HTERT RPE-1 (cell line): ENCODE results near the gene PMF1.

Experiments used
- in situ Hi-C: fragments of 300-500 bp; cut with MboI; formaldehyde crosslinking; loops from 4 replicates; pipeline ENCODE4 v1.14.3; 2020; ENCODE audit warnings: low sequenced_read_pairs

PMF1 gene

DNA sequence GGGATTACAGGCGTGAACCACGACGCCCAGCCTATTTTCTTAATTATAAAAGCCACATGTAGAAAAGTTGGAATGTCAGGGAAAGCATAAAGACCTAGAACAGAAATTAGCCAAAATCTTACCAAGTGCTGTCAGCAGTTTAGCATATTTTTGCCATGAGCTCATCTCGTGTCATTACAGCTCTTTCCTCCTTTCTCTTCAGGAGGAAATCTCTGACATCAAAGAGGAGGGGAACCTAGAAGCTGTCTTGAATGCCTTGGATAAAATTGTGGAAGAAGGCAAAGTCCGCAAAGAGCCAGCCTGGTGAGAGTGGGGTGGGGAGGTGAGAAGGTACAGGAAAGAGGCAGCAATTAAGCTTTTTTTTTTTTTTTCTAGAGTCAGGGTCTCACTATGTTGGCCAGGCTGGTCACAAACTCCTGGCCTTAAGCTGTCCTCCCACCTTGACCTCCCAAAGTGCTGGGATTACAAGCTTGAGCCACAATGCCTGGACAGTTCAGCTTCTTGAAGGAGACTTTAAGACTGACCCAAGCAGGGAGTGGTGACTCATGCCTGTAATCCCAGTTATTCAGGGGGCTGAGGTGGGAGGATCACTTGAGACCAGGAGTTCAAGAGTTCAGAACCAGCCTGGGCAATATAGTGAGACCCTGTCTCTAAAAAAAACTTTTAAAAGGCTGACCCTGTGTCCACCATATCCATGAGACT, 20.8 kb downstream of the PMF1 start:
- in situ Hi-C loops = no loop called here

DNA sequence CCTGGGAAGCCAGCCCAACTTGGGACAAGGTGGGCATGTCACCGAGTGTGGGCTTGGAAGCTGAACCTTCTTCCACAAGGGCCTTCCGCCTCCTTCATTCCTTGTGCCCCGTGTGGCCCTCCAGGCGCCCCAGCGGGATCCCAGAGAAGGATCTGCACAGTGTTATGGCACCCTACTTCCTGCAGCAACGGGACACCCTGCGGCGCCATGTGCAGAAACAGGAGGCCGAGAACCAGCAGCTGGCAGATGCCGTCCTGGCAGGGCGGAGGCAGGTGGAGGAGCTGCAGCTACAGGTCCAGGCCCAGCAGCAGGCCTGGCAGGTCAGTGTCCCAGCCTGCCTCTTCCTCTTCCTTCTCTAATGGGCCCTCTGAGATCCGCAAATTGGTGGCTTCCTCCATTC, 23.4 kb downstream of the PMF1 start:
- in situ Hi-C loops = no loop called here

DNA sequence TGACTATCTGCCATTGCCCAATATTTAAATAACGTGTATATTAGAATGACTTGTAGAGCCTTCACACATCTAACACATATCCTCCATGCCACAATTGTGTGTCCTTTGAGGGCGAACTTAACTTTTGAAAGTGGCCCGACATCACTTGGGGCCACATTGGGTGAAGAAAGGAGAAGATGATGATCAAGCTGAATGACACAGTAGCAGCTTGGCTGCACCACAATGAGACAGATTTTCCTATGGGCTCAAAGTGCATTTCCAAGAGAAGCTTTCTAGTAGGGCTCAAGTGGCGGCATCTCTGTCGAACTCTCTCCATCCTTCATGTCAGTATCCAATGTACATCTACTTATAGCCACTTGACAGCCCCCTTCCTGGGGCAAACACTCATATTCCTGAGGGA, 25.4 kb downstream of the PMF1 start:
- in situ Hi-C loops = no loop called here

DNA sequence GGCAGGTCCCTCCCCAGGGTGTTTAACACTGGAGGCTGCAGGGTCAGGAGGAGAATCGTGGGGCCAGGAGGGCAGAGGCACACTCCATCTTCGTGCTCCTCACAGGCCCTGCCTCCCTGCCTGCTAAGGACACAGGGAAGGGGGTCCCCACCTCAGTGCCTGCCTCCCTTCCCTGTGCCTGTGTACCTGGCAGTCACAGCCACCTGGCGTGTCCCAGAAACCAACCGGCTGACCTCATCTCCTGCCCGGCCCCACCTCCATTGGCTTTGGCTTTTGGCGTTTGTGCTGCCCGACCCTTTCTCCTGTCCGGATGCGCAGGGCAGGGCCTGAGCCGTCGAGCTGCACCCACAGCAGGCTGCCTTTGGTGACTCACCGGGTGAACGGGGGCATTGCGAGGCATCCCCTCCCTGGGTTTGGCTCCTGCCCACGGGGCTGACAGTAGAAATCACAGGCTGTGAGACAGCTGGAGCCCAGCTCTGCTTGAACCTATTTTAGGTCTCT, 28.6 kb downstream of the PMF1 start:
- in situ Hi-C loops = no loop called here

DNA sequence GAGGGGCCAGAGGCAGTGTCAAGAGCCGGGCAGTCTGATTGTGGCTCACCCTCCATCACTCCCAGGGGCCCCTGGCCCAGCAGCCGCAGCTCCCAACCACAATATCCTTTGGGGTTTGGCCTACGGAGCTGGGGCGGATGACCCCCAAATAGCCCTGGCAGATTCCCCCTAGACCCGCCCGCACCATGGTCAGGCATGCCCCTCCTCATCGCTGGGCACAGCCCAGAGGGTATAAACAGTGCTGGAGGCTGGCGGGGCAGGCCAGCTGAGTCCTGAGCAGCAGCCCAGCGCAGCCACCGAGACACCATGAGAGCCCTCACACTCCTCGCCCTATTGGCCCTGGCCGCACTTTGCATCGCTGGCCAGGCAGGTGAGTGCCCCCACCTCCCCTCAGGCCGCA, 29.1 kb downstream of the PMF1 start, which contains the start of gene BGLAP:
TSS of gene BGLAP (plus strand) at position 259 of the 400 bp plus-strand sequence. CDS start at position 307, 48 bp downstream.
- in situ Hi-C loops = no loop called here

DNA sequence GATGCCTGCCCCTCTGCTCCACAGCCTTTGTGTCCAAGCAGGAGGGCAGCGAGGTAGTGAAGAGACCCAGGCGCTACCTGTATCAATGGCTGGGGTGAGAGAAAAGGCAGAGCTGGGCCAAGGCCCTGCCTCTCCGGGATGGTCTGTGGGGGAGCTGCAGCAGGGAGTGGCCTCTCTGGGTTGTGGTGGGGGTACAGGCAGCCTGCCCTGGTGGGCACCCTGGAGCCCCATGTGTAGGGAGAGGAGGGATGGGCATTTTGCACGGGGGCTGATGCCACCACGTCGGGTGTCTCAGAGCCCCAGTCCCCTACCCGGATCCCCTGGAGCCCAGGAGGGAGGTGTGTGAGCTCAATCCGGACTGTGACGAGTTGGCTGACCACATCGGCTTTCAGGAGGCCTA, 29.9 kb downstream of the PMF1 start:
- in situ Hi-C loops = no loop called here

DNA sequence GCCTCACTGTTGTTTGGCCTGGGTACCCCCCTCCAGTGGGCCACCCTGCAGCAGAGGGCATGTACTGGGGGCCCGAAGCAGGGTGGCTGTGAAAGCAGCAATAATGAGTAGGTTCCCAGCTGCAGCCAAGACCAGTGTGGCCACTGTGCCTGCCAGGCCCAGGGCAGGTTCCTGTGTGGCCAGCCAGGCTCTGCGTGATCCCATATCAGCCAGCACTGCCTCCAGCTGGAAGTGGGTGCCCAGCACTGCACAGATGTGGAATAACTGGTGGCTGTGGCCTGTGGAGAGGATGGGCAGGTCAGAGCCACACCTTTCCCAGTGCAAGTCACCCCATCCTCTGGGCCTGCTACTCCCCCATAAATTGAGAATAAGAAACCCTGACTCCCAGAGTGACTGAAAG, 31.3 kb downstream of the PMF1 start:
- in situ Hi-C loops = no loop called here

DNA sequence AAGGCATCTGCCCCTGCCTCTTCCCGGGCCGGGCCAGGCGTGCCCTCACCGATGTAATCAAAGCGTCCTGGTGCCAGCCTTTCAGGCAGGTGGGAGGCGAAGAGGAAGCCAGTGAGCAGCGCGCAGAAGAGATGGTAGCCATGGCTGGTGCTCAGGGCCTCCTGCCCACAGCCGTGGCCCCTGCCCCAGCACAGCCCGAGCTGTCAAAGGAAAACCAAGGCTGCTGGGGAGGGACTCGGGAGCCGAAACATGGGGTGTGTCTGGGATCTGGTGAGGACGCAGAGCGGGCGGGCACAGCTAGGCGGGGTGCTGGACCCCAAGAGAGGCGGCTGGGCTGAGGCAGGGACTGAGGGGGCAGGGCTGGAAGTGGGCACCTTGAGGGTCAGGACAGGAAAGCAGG, 31.9 kb downstream of the PMF1 start:
- in situ Hi-C loops = no loop called here

DNA sequence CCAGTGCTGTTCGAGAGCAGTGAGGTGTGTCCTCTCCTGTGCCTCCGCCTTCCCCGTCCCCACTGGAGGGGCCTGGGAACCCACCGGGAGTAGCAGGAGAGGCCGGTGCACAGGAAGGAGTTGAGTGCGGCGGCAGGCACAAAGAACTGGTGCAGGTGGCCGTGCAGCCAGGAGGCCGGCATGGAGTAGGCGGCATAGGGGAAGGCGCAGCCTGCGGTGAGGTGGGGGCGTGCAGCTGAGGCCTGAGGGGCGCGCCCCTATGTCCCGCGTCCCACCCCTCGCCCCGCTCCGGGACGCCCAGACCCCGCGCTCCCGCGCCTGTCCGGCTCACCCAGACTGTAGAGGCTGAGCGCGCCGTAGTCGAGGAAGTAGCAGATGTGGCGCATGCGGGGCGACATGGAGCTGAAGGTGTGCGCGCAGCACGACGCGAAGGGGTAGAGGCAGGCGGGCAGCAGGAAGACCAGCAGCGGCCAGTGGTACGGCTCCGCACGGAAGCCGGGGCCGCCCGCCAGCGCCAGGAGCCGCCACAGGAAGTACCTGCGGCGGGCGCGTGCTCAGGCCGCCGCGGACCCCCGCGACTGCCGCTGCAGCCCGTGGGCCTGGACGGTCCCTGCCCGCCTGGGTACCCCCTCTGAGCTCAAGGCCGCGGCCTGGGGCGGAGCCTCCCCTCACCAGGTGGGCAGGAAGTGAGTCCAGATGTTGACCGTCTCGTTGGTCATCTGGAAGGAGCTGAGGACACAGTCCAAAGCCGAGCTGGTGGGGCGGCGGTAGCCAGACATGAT, 32.8 kb downstream of the PMF1 start:
- in situ Hi-C loops = no loop called here

DNA sequence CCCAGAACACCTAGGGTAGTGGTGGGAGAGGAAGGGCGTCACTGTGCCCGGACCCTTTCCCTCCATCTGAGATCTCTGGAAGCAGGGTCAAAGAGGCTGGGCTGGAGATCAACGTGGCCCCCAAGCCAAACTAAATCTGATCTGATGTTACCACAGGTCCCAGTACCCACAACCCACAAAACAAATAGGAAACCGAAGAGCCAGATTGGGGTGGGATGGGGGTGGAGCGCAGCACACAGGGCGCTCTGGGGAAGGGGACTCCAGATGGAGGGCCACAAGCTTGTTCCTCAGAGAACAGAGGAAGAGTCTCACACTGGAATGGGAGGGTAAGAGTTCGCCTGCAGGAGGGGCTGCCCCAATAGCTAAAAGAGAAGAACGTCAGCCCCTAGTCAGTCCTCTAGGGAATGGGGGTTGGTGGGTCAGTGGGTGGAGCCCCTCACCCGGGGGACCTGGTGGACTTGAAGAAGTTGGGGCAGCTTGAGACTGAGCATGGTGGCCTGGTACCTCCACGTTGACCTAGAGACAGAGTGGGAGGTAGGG, 33.5 kb downstream of the PMF1 start:
- in situ Hi-C loops = no loop called here

DNA sequence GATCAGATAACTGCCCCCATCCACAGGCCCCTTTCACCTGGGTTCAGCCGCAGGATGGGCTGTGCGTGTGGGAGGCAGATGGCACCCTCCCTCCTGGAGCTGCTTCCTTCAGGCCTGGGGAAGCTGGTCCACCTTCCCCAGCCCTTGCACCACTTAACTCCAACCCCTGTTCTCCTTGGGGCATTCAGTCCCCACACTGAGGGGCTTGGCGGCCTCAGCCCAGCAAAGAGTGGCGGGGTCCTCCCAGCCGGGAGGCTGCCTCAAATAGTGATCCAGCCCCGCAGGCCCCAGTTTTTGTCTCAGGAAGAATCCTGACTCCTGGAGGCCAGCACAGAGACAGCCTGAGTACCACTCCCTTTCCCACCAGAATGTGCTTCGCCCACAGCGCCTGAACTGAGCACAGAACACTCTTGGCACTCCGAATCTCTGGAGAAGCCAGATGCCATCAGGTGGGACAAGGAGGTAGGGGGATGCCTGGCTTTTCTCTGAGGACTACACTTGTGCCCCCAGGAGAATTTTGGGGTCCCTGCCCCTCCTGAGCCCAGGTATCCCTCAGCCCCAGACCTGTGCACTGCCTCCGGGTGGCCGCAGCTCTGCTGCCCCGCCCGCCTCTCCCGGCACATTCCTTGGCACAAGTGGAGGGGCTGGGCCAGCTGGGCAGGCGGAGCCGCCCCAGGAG, 34.1 kb downstream of the PMF1 start:
- in situ Hi-C loops = no loop called here

DNA sequence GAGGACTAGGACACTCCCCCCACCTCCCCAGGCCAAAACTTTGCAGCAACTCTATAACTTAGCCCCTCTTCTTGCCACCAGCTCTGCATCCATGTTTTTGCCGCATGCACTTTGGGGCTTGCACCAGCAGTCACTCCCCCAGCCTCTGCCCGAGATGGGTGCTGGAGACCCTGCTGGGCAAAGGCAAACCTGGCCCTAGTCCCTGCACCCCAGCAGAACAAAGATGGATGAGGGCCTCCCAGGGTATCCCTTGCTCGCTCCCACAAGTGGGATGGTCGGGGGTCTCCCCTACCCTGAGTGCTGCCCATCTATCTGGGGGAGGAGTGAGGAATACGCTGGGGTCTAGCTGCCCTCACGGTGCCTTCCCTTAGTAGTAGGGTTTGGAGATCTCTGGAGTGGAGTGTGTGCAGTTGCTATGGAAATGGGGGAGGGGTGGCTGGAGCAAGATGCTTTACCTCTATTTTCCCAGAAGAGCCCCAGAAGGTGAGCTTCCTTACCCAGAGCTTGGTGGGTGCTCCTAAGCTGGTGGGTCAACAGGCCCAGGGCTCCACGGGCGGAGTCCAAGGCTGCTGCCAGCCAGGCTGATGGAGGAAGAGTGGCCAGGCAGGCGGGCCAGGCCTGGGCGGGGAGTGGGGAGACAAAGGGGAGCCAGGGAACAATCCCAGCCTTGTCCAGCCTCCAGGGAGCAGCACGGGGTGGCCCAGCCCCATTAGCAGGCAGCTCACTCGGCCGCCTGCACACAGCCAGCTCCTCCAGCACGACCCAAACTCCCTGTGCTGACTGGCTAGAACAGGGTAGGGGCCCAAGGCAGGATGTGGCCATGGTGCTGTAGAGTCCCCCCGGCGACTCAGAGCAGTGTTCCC, 34.9 kb downstream of the PMF1 start, which contains the start of gene PAQR6:
TSS of gene PAQR6 (minus strand) at position 597 of the 863 bp plus-strand sequence. CDS start 1,325 bp downstream, outside the sequence.
- in situ Hi-C loops = no loop called here

DNA sequence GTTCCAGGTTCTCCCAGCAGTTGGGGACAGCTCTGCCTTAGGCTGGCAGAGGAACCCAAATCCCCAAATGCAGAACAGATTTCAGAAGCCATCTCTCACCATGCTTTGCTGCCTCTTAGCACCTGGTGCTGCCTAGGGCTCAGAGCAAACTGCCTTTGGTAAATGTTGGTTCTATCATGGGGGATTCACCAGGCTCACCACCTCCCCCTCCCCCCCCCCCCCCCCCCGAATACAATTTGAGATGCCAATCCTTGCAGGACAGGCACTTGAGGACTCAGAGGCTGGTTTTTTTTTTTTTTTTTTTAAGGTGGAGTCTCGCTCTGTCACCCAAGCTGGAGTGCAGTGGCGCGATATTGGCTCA, 35.5 kb downstream of the PMF1 start:
- in situ Hi-C loops = no loop called here

DNA sequence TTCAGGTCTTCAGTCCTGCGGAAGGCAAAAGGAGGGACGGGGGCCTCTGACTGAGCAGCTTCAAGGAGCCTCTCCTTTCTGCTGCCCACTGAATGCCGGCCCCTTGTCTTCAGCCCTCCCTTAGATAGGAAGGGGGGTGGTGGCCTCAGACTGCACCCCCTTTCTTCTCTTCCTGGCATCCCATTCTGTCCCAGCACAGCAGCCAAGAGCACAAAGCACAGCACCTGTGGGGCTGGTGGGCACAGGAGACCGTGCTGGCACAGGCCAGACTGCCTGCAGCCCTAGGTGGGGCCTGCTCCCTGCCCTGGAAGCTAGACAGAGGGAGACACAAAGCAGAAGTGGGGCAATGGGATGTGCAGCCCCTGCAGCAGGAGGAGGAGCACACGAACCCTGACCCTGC, 36.8 kb downstream of the PMF1 start:
- in situ Hi-C loops = no loop called here

DNA sequence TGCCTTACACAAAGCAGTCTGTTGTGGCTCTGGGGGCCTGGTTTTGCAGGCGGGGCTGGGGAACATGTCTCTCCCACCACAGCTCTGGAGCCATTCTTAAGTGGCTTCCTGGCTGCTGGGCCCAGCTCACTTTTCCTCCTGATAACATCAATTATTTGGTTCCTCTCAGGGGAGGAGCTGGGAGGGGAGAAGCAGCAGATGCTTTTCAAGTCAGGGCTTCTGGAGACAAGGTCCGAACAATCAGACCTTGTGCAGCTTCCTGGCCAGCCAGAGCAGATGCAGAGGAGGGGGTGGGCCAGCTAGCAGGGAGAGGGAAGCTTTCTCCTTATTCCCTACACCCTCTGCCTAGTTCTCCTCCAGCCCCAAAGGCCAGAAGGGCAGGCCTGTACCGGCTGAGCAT, 38.7 kb downstream of the PMF1 start:
- in situ Hi-C loops = no loop called here

DNA sequence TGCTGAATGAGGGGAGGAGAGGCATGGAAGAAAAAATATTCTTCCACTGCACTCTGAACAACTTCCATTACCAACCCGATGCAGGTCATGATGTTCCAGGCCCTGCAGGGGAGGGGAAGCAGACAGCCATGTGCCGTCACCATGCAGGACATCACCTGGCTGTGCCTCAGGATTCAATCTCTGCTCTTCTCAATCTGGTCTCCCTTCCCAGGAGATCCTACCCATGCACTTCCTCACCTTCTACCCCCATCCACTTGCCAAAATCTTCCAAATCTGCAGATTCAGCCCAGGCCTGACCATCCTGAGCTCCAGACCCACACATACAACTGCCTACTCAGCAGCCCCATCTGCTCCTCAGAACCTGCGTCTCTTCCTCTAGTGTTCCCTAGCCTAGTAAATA, 40.8 kb downstream of the PMF1 start:
- in situ Hi-C loops = no loop called here

DNA sequence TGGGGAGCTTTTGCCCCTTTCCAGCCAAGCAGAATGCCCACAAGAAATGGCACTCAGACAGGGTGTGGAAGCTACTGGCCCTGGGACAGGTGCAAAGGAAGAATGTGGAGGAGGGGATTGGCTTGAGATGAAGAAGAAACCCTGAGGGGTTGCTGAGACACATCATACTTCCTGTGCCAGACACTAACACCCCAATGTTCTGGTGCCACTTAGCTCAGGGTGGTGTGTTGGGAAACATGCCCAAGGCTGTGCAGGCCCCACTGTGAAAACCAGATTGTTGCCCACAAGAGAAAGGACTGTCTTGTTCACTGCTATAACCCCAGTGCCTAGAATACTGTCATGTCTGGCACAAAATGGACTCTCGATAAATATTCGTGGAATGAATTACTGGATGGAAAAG, 44.9 kb downstream of the PMF1 start:
- in situ Hi-C loops = no loop called here

DNA sequence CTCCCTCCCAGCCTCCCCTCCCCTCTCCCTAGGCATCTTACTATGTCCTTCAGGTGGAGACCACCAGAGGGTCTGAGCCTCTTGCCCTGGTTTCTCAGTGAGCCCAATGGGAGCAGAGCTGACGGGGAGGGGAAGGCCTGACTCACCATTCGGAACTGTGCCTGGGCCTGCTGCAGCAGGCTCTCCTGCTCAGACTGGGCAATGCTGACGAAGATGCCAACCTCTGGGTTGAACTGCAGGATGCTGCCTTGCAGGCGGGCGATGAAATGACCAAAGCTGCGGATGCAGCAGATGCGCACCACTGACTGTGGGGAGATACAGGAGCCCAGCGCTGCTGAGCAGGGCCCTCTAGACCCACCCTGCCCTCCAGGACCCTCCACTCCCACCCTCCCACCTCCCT, 46.1 kb downstream of the PMF1 start:
- in situ Hi-C loops = no loop called here

DNA sequence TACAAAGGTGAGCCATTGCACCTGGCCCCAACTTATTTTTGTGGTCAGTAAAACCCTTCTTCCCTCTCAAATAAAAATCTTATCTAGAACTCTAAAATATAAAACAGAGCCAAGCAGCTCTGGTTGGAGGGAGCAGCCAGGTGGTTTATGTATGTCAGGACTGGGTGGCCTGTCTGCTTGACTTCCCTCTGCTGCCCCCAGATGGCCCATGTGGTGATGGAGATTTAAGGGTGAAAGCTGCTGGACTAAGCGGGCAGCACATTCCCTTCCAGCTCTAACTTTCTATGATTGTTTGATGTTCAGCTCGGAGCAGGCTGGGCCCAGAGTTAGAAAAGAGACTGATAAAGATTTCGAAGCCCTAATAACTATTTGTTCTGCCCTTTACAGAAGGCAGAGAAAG, 47.0 kb downstream of the PMF1 start:
- in situ Hi-C loops = no loop called here

DNA sequence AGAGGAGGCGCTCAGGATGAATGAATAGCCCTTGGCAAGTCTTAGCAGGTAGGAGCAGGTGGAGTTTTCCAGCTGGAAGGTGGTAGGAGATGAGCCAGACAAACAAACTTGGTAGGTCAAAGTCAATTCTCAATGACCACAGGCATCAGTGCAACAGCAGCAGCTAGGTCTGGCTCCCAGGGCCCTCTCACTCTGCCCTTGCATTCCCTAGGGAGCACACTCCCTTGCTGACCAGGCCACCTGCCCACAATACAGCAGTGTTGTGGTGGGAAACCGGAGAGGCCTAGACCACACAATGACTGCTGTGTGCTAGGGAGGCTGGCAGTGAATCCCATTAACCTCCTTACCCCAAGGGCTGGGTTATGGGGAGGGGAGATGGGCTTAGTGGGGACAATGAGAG, 48.1 kb downstream of the PMF1 start:
- in situ Hi-C loops = no loop called here
